HUES6 (cell line): ENCODE results near the gene ZSCAN4.

Source experiments
- H3K27ac ChIP-seq: 2 replicates; pipeline ENCODE4 v1.7.0; 2013; ENCODE audit warnings: low read depth, mild to moderate bottlenecking, low read length, inconsistent platforms
- H3K27me3 ChIP-seq: 2 replicates; pipeline ENCODE4 v1.6.1; 2013; ENCODE audit warnings: low read length; ENCODE audit not compliant: control insufficient read depth, insufficient read depth
- H3K36me3 ChIP-seq: 2 replicates; pipeline ENCODE4 v1.6.1; 2013; ENCODE audit warnings: low read length; ENCODE audit not compliant: control insufficient read depth, insufficient read depth
- H3K4me1 ChIP-seq: 2 replicates; pipeline ENCODE4 v1.6.1; 2013; ENCODE audit warnings: low read length; ENCODE audit not compliant: control insufficient read depth, insufficient read depth
- H3K4me3 ChIP-seq: 2 replicates; pipeline ENCODE4 v1.5.1; 2013; ENCODE audit warnings: low read depth, low read length
- H3K9ac ChIP-seq: one replicate; pipeline ENCODE4 v1.6.1; 2013; ENCODE audit warnings: mild to moderate bottlenecking, low read length
- H3K9me3 ChIP-seq: 2 replicates; pipeline ENCODE4 v1.6.1; 2013; ENCODE audit warnings: low read depth, low read length; ENCODE audit not compliant: control insufficient read depth, insufficient read depth

ZSCAN4 gene, protein sequence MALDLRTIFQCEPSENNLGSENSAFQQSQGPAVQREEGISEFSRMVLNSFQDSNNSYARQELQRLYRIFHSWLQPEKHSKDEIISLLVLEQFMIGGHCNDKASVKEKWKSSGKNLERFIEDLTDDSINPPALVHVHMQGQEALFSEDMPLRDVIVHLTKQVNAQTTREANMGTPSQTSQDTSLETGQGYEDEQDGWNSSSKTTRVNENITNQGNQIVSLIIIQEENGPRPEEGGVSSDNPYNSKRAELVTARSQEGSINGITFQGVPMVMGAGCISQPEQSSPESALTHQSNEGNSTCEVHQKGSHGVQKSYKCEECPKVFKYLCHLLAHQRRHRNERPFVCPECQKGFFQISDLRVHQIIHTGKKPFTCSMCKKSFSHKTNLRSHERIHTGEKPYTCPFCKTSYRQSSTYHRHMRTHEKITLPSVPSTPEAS

DNA sequence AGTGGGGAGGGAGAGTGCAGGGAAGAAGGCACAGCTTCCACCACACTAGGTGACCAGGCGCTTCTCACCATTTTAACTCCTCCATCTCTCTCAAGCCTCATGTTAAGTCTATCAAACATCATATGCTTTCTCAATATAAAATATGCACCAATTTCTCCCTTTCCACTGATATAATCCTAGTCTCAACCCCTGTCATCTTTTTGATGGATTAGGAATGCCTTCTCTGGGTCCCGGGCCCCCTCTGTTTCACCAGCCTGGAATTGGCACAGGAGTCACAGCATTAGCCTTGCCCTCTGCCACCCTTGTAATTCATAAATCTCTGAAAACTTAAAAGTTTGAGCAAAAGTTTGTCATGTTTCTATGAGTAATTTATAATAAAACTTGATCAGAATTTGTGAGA, at the start of gene ZSCAN4:
ZSCAN4 (plus strand) TSS at position 301 of the 400 bp plus-strand sequence. CDS start 7,211 bp downstream, outside the sequence.
- no peak within 1 kb of the TSS for H3K9ac ChIP-seq
- peaks cover 10% of the 10 kb centered on the region for H3K4me1 ChIP-seq
- H3K9me3 ChIP-seq = no peaks in the 10 kb centered on the region
- H3K36me3 ChIP-seq = no peaks in the 10 kb centered on the region
- H3K4me3 ChIP-seq = no peak within 1 kb of the TSS
- peaks cover 42% of the 10 kb centered on the region for H3K27me3 ChIP-seq
- no peak within 1 kb of the TSS for H3K27ac ChIP-seq

DNA sequence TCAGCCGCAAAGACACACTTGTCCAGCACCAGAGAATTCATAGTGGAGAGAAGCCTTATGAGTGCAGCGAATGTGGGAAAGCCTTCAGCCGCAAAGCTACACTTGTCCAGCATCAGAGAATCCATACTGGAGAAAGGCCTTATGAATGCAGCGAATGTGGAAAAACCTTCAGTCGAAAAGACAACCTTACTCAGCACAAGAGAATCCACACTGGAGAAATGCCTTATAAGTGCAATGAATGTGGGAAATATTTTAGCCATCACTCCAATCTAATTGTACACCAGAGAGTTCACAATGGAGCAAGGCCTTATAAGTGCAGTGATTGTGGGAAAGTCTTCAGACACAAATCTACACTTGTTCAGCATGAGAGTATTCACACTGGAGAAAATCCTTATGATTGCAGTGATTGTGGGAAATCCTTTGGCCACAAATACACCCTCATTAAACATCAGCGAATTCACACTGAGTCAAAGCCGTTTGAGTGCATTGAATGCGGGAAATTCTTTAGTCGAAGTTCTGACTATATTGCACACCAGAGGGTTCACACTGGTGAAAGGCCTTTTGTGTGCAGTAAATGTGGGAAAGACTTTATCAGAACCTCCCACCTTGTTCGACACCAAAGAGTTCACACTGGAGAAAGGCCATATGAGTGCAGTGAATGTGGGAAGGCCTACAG, 47.9 kb upstream of the ZSCAN4 start:
- Histone ChIP-seq H3K9me3 (peaks cover 94% of the 10 kb centered on the region), H3K36me3 (peaks cover 88% of the 10 kb centered on the region), H3K4me3 (peak overlapping the region; percentile 20), H3K27me3 (no peaks in the 10 kb centered on the region), H3K4me1 (no peaks in the 10 kb centered on the region), H3K27ac (no peak overlapping the region), H3K9ac (no peak overlapping the region)

DNA sequence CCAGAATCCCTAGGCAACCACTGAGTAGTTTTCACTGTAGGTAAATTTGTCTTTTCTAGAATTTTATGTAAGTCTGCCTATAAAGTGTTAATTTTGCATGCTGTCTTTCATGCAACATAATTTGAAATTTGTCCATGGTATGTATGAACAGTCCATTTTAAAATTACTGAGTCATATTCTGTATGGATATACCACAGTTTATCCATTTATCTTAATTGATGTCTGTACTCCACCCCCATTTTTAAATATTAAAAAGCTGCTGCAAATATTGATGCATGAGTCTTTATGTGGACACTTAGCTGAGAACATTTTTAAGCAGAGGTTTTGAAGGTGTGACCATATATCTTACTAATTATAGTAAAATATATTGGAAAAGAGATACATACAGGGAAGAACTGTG, 45.6 kb upstream of the ZSCAN4 start:
- Histone ChIP-seq H3K36me3 (peaks cover 65% of the 10 kb centered on the region), H3K27me3 (no peaks in the 10 kb centered on the region), H3K9me3 (peaks cover 75% of the 10 kb centered on the region), H3K4me3 (no peak overlapping the region), H3K27ac (no peak overlapping the region), H3K9ac (no peak overlapping the region), H3K4me1 (no peaks in the 10 kb centered on the region)

DNA sequence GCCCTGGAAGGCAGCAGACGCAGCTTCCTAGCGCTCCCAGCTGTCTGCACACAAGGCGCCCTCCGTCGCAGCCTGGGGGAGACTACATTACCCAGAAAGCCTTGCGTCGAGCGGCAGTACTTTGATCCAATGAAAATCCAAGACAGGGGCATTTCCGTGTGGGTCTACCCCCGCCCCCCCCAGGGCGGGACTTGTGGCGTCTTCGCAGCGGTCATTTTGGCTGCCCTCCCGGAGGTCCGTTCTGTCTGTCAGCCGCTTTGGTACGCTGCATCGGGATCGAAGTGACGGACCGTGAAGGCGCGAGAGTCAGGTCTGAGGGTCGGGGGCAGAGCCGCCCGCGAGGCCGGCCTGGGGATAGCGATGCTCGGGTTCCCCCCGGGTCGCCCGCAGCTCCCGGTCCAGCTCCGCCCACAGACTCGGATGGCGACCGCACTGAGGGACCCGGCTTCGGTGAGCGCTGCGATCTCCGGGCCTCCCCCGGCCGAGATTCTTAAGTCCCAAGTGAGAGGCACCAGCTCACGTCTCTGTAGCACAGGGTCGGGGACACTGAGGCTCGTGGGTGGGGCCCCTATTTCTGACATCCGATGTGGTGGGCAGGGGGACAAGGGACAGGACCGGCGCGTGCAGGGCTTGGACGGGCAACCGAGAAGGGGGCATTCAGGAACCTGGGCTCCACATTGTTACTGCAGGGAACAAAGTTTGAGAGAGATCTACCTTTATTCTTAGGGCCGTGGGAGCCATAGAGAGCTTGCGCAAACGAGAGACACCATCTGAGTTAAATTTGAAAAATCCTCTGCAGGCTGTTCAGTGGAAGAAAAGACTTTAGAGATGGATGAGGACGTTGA, 35.5 kb upstream of the ZSCAN4 start, which contains the start of gene ZNF211:
ZNF211 (plus strand) TSS at position 182 of the 845 bp plus-strand sequence; CDS start at position 361, 179 bp downstream.
- Histone ChIP-seq H3K4me1 (peaks cover 4% of the 10 kb centered on the region), H3K4me3 (peak within 1 kb of the TSS; percentile 95), H3K27ac (no peak within 1 kb of the TSS), H3K36me3 (peaks cover 32% of the 10 kb centered on the region), H3K9ac (peak within 1 kb of the TSS; percentile 77), H3K9me3 (peaks cover 16% of the 10 kb centered on the region), H3K27me3 (no peaks in the 10 kb centered on the region)

DNA sequence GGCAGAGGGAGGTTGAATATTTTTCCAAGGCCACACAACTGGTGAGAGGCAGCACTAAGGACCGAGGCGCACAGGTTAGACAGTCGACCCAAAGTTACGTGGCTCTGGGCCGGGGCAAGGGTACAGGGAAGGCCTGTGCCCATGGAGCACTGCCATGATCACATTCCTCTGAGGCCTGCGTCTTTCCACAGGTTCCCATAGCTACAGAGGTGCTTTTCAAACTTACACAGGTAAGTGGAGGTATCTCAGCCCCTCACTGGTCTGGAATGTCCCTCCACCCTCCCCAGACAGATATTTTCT, 35.0 kb upstream of the ZSCAN4 start:
- Histone ChIP-seq H3K36me3 (peaks cover 33% of the 10 kb centered on the region), H3K9ac (peak overlapping the region; percentile 77), H3K4me3 (peak overlapping the region; percentile 95), H3K4me1 (peaks cover 4% of the 10 kb centered on the region), H3K27me3 (no peaks in the 10 kb centered on the region), H3K27ac (no peak overlapping the region), H3K9me3 (peaks cover 20% of the 10 kb centered on the region)

DNA sequence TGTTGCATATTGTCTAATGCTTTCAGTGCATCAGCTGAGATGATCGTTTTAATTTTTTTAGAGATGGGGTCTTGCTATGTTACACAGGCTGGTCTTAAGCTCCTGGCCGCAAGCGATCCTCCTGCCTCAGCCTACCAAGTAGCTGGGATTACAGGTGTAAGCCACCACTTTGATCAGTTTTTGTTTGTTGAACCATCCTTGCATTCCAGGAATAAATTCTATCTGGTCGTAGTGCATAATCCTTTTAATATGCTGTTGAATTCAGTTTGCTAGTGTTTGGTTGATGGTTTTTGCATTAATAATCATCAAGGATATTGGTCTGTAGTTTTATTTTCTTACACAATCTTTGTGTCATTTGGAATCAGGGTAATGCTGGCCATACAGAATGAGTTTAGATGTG, 31.4 kb upstream of the ZSCAN4 start:
- H3K9ac ChIP-seq = no peak overlapping the region
- no peaks in the 10 kb centered on the region for H3K27me3 ChIP-seq
- peaks cover 67% of the 10 kb centered on the region for H3K36me3 ChIP-seq
- H3K9me3 ChIP-seq = peaks cover 45% of the 10 kb centered on the region
- H3K27ac ChIP-seq = no peak overlapping the region
- H3K4me3 ChIP-seq = no peak overlapping the region
- peaks cover 4% of the 10 kb centered on the region for H3K4me1 ChIP-seq

DNA sequence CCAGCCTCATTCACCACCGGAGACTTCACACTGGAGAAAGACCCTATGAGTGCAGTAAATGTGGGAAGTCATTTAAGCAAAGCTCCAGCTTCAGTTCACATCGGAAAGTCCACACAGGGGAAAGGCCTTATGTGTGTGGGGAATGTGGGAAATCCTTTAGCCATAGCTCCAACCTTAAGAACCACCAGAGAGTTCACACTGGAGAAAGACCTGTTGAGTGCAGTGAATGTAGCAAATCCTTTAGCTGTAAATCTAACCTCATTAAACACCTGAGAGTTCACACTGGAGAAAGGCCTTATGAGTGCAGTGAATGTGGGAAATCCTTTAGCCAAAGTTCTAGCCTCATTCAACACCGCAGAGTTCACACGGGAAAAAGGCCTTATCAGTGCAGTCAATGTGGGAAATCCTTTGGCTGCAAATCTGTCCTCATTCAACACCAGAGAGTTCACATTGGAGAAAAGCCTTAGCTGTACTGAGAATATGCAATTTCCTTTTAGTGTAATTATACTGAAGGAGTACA, 27.0 kb upstream of the ZSCAN4 start:
- Histone ChIP-seq H3K4me1 (no peaks in the 10 kb centered on the region), H3K9ac (no peak overlapping the region), H3K4me3 (no peak overlapping the region), H3K27ac (no peak overlapping the region), H3K36me3 (peaks cover 53% of the 10 kb centered on the region), H3K27me3 (no peaks in the 10 kb centered on the region), H3K9me3 (peaks cover 44% of the 10 kb centered on the region)

DNA sequence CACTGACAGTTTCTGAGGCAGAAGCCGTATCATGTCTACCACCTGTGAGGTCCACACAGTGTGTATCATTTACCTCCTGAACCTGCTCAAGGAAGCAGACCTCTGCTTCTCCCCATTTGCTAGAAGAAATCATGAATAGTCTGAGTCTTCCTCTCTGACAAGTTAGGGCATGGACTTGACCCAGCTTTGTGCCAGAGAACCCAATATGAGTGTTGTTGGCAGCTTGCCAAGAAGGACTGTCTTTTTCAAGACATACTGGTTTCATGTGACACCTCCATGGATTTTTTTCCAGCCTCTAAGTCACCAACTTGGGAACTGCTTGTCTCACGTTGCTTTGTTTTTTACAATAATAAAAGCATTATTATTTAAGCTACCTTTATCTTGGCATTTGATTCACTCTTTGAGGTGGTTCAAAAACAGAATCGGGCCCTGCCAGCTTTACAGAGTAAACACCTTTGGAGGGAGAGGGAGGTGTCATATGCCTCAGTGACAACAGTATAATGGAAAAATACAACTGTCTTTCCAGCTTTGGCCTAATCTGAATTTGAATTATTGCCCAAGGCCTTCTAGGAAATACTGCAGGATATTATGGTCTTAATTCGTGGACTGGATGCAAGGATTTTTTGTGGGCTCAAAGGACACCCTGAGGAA, 26.2 kb upstream of the ZSCAN4 start:
- Histone ChIP-seq H3K4me1 (no peaks in the 10 kb centered on the region), H3K4me3 (no peak overlapping the region), H3K9me3 (peaks cover 37% of the 10 kb centered on the region), H3K27me3 (no peaks in the 10 kb centered on the region), H3K36me3 (peaks cover 46% of the 10 kb centered on the region), H3K9ac (no peak overlapping the region), H3K27ac (no peak overlapping the region)

DNA sequence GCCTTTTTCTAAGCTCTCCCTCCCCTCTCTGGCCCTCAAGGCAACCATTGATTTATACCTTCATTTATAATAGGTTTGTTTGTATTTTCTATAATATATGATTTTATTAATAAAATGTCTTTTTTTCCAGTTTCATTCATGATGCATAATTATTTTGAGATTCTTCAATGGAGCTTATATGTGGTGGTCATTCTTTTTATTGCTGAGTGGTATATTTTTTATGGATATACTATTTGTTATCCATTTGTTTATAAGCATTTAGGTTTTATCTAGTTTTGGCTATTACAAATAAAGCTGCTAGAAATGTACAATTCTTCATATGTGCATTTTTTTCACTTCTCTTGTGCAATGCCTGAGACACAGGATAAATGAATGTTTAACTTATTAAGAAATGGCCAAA, 25.0 kb upstream of the ZSCAN4 start:
- Histone ChIP-seq H3K4me1 (no peaks in the 10 kb centered on the region), H3K9ac (no peak overlapping the region), H3K9me3 (peaks cover 31% of the 10 kb centered on the region), H3K4me3 (no peak overlapping the region), H3K36me3 (peaks cover 45% of the 10 kb centered on the region), H3K27me3 (no peaks in the 10 kb centered on the region), H3K27ac (no peak overlapping the region)

DNA sequence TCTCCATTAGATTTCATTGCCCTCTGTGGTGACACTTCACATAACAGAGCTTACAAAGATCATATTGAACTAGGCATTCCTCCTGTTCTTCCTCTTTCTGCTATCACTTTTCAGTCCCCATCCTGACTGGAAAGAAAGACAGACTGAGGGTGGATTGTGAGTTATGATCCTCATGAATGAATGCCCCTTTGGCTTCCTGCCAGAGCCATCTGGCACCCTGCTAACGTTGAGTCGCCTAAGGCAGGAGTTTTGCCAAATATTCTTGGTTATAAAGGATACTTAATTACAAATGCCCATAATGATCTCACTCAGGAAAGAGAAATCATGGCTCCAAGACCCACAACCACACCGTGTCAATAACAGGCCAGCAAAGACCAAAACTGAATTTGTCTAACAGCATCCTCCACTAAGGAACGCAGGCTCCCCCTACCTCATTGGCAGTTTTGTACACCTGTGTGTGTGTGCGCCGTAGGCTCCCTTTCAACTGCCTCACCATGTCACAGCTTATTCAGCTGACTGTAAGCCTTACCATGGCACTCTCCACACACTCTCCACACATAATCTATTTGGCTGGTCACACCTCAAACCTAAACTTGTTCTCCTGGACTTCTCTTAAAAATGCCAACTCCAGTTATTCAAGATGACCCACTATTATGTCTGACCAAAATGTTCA, 20.3 kb upstream of the ZSCAN4 start:
- Histone ChIP-seq H3K4me3 (no peak overlapping the region), H3K27me3 (no peaks in the 10 kb centered on the region), H3K4me1 (0 out of 2 replicates have a peak, but pooled peaks cover 5% of the 10 kb centered on the region), H3K27ac (no peak overlapping the region), H3K9ac (no peak overlapping the region), H3K36me3 (no peaks in the 10 kb centered on the region), H3K9me3 (peaks cover 4% of the 10 kb centered on the region; the same call in 1 of the 2 replicates)
